Middle frontal gyrus (tissue), 1 donor: Measurements from ENCODE around the gene POLR3GL.
"Not testable (repeated sequence)": the region's sequence is repeated elsewhere in the genome, so short reads cannot be mapped to it uniquely, and the experiment has no call there.

ENCODE experiments used
- DNase-seq: peaks from one replicate; pipeline ENCODE4 v3.0.0-alpha.2; 2015; ENCODE audit warnings: low spot score; ENCODE audit errors: extremely low spot score

POLR3GL gene

GRCh38 chr1:146019231-146020057 is 55.0 kb downstream of the POLR3GL start:
- no peak for DNase-seq

GRCh38 chr1:146020058-146021049 is 55.9 kb downstream of the POLR3GL start:
- no peak for DNase-seq

- no peak for DNase-seq
Observed at GRCh38 chr1:146021050-146021445, 56.6 kb downstream of the POLR3GL start.

- no peak for DNase-seq
Observed at GRCh38 chr1:146021622-146022402, 57.3 kb downstream of the POLR3GL start, which contains the start of gene HJV. Gene HJV, minus strand, starts transcription at chr1:146021735. Its CDS starts 1,504 bp downstream, at chr1:146020231.

- DNase-seq, result no peak
Observed at GRCh38 chr1:146022403-146023127, 58.1 kb downstream of the POLR3GL start.

GRCh38 chr1:146025787-146026495 is 61.5 kb downstream of the POLR3GL start:
- not testable (repeated sequence) for DNase-seq

- DNase-seq, result not testable (repeated sequence)
Observed at GRCh38 chr1:146026650-146027049, 62.2 kb downstream of the POLR3GL start.
